Endothelial cell of umbilical vein (primary cell): Measurements from ENCODE around the gene SMIM7. TPM values are rescaled to one million over a fixed set of nuclear protein-coding genes. Genes with fewer than 3 reads are reported as not detected.
A peak's percentile ranks its signal among the peaks of the same experiment; 100 is the strongest.

Experiments
- BruUV-seq: library from RNA; stranded (reverse); fragments of 400-500 nt; replicated peaks from 2 replicates; lab custom pipeline; 2021; lab: Mats Ljungman, UMichigan
- CTCF ChIA-PET: fragments of 300-600, 350-600 bp; sonication (Branson Sonifier 250); formaldehyde crosslinking; loops from one replicate; lab custom pipeline; 2021; ENCODE audit warnings: antibody characterized with exemption, inconsistent platforms; lab: Charles Lee
- POLR2A ChIA-PET: fragments of 300-600, 350-600 bp; sonication (Branson Sonifier 250); formaldehyde crosslinking; loops from one replicate; lab custom pipeline; 2021; ENCODE audit warnings: antibody characterized with exemption, inconsistent platforms; lab: Charles Lee
- DNase-seq: peaks from one replicate; pipeline ENCODE4 v3.0.0-alpha.2; 2011; ENCODE audit warnings: low read depth, low spot score
- FAIRE-seq: peaks from 2 replicates; lab custom pipeline; 2011; peaks lifted over from hg19 to GRCh38; lab: Jason Lieb, UNC
- H2AFZ ChIP-seq: 2 replicates; pipeline ENCODE4 v1.6.0; 2012; ENCODE audit warnings: low read depth, low read length, control low read depth, inconsistent platforms
- H3K27ac ChIP-seq: 2 replicates; pipeline ENCODE4 v1.5.1; 2011; ENCODE audit warnings: low read depth, mild to moderate bottlenecking, control low read depth, low read length, moderate library complexity; ENCODE audit not compliant: insufficient read depth
- H3K27me3 ChIP-seq, 2 experiments: 2 replicates each; pipeline versions ENCODE4 v1.6.0 to v1.6.1; 2011; ENCODE audit warnings: low read length in 2 of 2, mixed read lengths in 1 of 2; ENCODE audit not compliant: control insufficient read depth in 2 of 2, insufficient read depth in 2 of 2
- H3K36me3 ChIP-seq, 2 experiments: 2 replicates in 1 of 2; 3 replicates in 1 of 2; pipeline ENCODE4 v1.5.1; 2011; ENCODE audit warnings: low read length in 2 of 2, mild to moderate bottlenecking in 1 of 2, moderate library complexity in 1 of 2; ENCODE audit not compliant: control insufficient read depth in 2 of 2, insufficient read depth in 2 of 2; ENCODE audit errors: extremely low read depth in 1 of 2
- H3K4me1 ChIP-seq: 3 replicates; pipeline ENCODE4 v1.5.1; 2011; ENCODE audit warnings: mild to moderate bottlenecking, low read length; ENCODE audit not compliant: control insufficient read depth, insufficient read depth; ENCODE audit errors: extremely low read depth
- H3K4me2 ChIP-seq: 2 replicates; pipeline ENCODE4 v1.6.1; 2011; ENCODE audit warnings: low read length, control low read depth, mixed read lengths; ENCODE audit not compliant: insufficient read depth
- H3K4me3 ChIP-seq, 3 experiments: fragments of 200-600 bp in 1 of 3; sonication (generic), shearing (Covaris generic) in 1 of 3; replicated peaks in 1 of 3; 2 replicates each; pipeline ENCODE4 v1.5.1; 2011 to 2016; ENCODE audit warnings: control low read depth in 3 of 3, low read length in 3 of 3, mild to moderate bottlenecking in 2 of 3, inconsistent platforms in 1 of 3, low read depth in 1 of 3, moderate library complexity in 1 of 3; ENCODE audit not compliant: insufficient read depth in 1 of 3
- H3K79me2 ChIP-seq: 2 replicates; pipeline ENCODE4 v1.6.0; 2012; ENCODE audit warnings: low read length, inconsistent platforms; ENCODE audit not compliant: control insufficient read depth, insufficient read depth
- H3K9ac ChIP-seq: replicated peaks from 2 replicates; pipeline ENCODE3; 2011; ENCODE audit warnings: low read length, control low read depth; ENCODE audit not compliant: insufficient read depth; ENCODE audit errors: extremely low read depth
- H3K9me1 ChIP-seq: replicated peaks from 3 replicates; pipeline ENCODE4 v1.6.0; 2011; ENCODE audit warnings: mild to moderate bottlenecking, low read length; ENCODE audit not compliant: control insufficient read depth, insufficient read depth; ENCODE audit errors: extremely low read depth
- H3K9me3 ChIP-seq: replicated peaks from 2 replicates; pipeline ENCODE4 v1.5.1; 2012; ENCODE audit warnings: low read length, inconsistent platforms; ENCODE audit not compliant: control insufficient read depth, insufficient read depth
- H4K20me1 ChIP-seq: replicated peaks from 2 replicates; pipeline ENCODE3; 2011; ENCODE audit warnings: mild to moderate bottlenecking, low read length; ENCODE audit not compliant: control insufficient read depth, insufficient read depth; ENCODE audit errors: extremely low read depth
- EZH2 ChIP-seq: IDR thresholded peaks from 2 replicates; pipeline ENCODE4 v1.6.1; 2012; ENCODE audit warnings: borderline replicate concordance, low read depth, mild to moderate bottlenecking, moderate library complexity, low read length, inconsistent platforms; ENCODE audit not compliant: severe bottlenecking
- FOS ChIP-seq: IDR thresholded peaks from 2 replicates; pipeline ENCODE4 v1.6.1; 2011; ENCODE audit warnings: mild to moderate bottlenecking, low read length, moderate library complexity, borderline replicate concordance; ENCODE audit not compliant: insufficient read depth
- GATA2 ChIP-seq: IDR thresholded peaks from 2 replicates; pipeline ENCODE4 v1.7.0; 2011; ENCODE audit warnings: low read depth, mild to moderate bottlenecking, moderate library complexity, mixed read lengths, low read length; ENCODE audit not compliant: insufficient read length, insufficient read depth
- JUN ChIP-seq: IDR thresholded peaks from 2 replicates; pipeline ENCODE4 v1.6.1; 2011; ENCODE audit warnings: borderline replicate concordance, low read depth; ENCODE audit not compliant: insufficient read length, insufficient read depth
- MYC ChIP-seq: IDR thresholded peaks from one replicate; pipeline ENCODE4 v1.6.1; 2011; ENCODE audit warnings: mild to moderate bottlenecking, low read depth, low read length
- POLR2A ChIP-seq: IDR thresholded peaks from 2 replicates; pipeline ENCODE4 v1.6.1; 2012; ENCODE audit warnings: low read depth, mild to moderate bottlenecking, control low read depth, low read length
- POLR2AphosphoS5 ChIP-seq: IDR thresholded peaks from 2 replicates; pipeline ENCODE4 v1.6.1; 2012; ENCODE audit warnings: low read depth, mild to moderate bottlenecking, control low read depth, low read length, moderate library complexity; ENCODE audit not compliant: insufficient read depth
- dilution Hi-C: fragments of 300-500 bp; cut with MboI; formaldehyde crosslinking; loops from one replicate; pipeline ENCODE4 v1.15.0; 2019; ENCODE audit warnings: low sequenced_read_pairs; ENCODE audit not compliant: extremely low pct_ligation_motif_present
- intact Hi-C: fragments of 100-400 bp; cut with micrococcal nuclease; formaldehyde crosslinking; loops from one replicate; pipeline ENCODE4 v1.10.0; 2022
- polyA plus RNA-seq, 4 experiments: library from polyadenylated mRNA; depleted of rRNA in 3 of 4; stranded (reverse) in 3 of 4; unstranded in 1 of 4; fragments of >200 nt; gene quantifications; 2 replicates each; pipeline versions ENCODE4 v1.2.1 to v1.2.3, GENCODE V29; 2011 to 2012; ENCODE audit warnings: missing spikeins in 1 of 4
- total RNA-seq: library from RNA; stranded (reverse); gene quantifications from 2 replicates; pipeline ENCODE4 v1.2.3, GENCODE V29; 2021
- TF ChIP-seq, protein P1 (sequence below): IDR thresholded peaks from 2 replicates; pipeline ENCODE4 v1.6.1; 2011; ENCODE audit not compliant: insufficient read depth, insufficient read length
- TF ChIP-seq, protein P2 (sequence below), 2 donors: IDR thresholded peaks; 1 replicate in 1 of 2; 2 replicates in 1 of 2; pipeline ENCODE4 v1.5.1; 2011; ENCODE audit warnings: low read length in 2 of 2, mild to moderate bottlenecking in 2 of 2, moderate library complexity in 2 of 2, control low read depth in 1 of 2, inconsistent platforms in 1 of 2, low read depth in 1 of 2; ENCODE audit not compliant: insufficient read depth in 1 of 2; ENCODE audit errors: extremely low read depth in 1 of 2

Gene SMIM7
- total and polyA plus RNA-seq, 2 donors (not counting 3 experiments of a cell fraction or from before 2014, with no cell fraction given) = 51.1 to 62.0 TPM

DNA sequence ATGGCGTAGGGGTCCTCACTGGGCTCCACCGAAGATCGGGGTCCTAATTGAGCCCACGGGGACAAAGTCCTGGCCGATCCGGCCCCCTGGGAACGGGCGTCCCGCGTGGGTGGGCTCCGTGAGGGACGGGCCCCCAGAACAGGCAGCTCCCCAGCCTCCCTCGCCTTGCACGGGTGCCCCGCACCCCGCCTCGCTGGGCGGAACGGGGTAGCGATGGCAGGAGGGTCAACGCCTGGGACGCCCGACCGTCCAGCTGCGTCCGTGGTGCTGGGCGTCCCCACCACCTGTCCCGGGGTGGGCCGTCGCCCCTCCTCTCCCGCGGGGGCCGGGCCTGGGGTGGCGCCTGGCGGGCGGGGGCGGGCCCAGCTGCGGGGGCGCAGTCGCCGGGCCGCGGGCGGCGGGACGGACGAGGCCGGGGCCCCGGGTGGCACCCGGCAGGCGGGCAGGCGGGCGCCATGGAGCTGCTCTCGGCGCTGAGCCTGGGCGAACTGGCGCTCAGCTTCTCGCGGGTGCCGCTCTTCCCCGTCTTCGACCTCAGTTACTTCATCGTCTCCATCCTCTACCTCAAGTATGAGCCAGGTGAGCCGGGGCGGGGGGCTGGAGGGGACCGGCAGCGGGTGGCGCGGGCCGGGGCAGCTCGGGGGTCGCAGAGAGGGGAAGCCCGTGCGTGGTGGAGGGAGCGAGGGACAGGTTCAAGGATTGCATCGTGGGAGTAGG is 977 bp upstream of the SMIM7 start, which contains the start of gene TMEM38A:
TMEM38A (plus strand) TSS at position 377 of the 717 bp plus-strand sequence; CDS start at position 456, 79 bp downstream.
- H3K27me3 ChIP-seq = no peaks in the 10 kb centered on the region
- intact Hi-C loops (loop anchor here (1.0 kb wide), 1 partner anchor 33 kb away; the partner anchor contains the start of gene MED26), dilution Hi-C loops (no loop called here)
- POLR2A ChIA-PET = interaction anchor here (1.3 to 1.9 kb wide), 2 partner anchors 33 to 165 kb away, joined by 5 to 8 read pairs; partner anchors contain the start of genes C19orf44, CALR3 and MED26
- peak within 1 kb of the TSS; percentile 89 for H2AFZ ChIP-seq
- no TSS peak for BruUV-seq
- H3K9me3 ChIP-seq = no peaks in the 10 kb centered on the region
- peak within 1 kb of the TSS; percentile 70 for H3K27ac ChIP-seq
- peak within 1 kb of the TSS; percentile 71 for H3K9ac ChIP-seq
- TF ChIP-seq JUN = no peak
- TF ChIP-seq FOS = no peak
- no peak for TF ChIP-seq GATA2
- TF ChIP-seq, protein P1, sequence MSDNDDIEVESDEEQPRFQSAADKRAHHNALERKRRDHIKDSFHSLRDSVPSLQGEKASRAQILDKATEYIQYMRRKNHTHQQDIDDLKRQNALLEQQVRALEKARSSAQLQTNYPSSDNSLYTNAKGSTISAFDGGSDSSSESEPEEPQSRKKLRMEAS = no peak
- TF ChIP-seq POLR2AphosphoS5 = no peak
- no peak for TF ChIP-seq MYC
- no peak for TF ChIP-seq POLR2A
- no peak for TF ChIP-seq EZH2
- TF ChIP-seq, protein P2, sequence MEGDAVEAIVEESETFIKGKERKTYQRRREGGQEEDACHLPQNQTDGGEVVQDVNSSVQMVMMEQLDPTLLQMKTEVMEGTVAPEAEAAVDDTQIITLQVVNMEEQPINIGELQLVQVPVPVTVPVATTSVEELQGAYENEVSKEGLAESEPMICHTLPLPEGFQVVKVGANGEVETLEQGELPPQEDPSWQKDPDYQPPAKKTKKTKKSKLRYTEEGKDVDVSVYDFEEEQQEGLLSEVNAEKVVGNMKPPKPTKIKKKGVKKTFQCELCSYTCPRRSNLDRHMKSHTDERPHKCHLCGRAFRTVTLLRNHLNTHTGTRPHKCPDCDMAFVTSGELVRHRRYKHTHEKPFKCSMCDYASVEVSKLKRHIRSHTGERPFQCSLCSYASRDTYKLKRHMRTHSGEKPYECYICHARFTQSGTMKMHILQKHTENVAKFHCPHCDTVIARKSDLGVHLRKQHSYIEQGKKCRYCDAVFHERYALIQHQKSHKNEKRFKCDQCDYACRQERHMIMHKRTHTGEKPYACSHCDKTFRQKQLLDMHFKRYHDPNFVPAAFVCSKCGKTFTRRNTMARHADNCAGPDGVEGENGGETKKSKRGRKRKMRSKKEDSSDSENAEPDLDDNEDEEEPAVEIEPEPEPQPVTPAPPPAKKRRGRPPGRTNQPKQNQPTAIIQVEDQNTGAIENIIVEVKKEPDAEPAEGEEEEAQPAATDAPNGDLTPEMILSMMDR (IDR thresholded peaks at IDR 0.05; ENCODE audit: extremely low read depth in 1 of 2, insufficient read depth in 1 of 2, low read depth in 1 of 2, low read length in 2 of 2) = no peak
- FAIRE-seq = no peak
- peaks cover 0 to 5% of the 10 kb centered on the region in 2 experiments for H3K36me3 ChIP-seq
- no peaks in the 10 kb centered on the region for H3K9me1 ChIP-seq
- peak within 1 kb of the TSS; percentile 55 to 73 (median 67) for H3K4me3 ChIP-seq
- peak within 1 kb of the TSS; percentile 87 for H3K4me2 ChIP-seq
- peaks cover 27% of the 10 kb centered on the region for H3K79me2 ChIP-seq
- H4K20me1 ChIP-seq = peaks cover 2% of the 10 kb centered on the region
- no peak for DNase-seq
- H3K4me1 ChIP-seq = peaks cover 16% of the 10 kb centered on the region
- CTCF ChIA-PET = interaction anchor here (1.0 to 2.6 kb wide), 4 partner anchors 12 to 54 kb away, joined by 3 to 8 read pairs (median 4); no protein-coding TSS in a partner anchor
